Measurements from ENCODE around the gene FAM50A.

GRCh38 chrX:154462396-154462795 lies 18.5 kb downstream of the FAM50A start:
- no peak for TF ChIP-seq CTCF (conservative IDR thresholded peaks at IDR 0.05 in 1 of 2, IDR thresholded peaks at IDR 0.05 in 1 of 2; ENCODE audit: low read depth in 1 of 2, low read length in 2 of 2)
- TF ChIP-seq EZH2 (IDR thresholded peaks at IDR 0.05; ENCODE audit: low read length, missing control alignments): no peak

Data from fibroblast of lung (primary cell).